ENCODE measurements around the gene SLX4.

The SLX4 gene

DNA sequence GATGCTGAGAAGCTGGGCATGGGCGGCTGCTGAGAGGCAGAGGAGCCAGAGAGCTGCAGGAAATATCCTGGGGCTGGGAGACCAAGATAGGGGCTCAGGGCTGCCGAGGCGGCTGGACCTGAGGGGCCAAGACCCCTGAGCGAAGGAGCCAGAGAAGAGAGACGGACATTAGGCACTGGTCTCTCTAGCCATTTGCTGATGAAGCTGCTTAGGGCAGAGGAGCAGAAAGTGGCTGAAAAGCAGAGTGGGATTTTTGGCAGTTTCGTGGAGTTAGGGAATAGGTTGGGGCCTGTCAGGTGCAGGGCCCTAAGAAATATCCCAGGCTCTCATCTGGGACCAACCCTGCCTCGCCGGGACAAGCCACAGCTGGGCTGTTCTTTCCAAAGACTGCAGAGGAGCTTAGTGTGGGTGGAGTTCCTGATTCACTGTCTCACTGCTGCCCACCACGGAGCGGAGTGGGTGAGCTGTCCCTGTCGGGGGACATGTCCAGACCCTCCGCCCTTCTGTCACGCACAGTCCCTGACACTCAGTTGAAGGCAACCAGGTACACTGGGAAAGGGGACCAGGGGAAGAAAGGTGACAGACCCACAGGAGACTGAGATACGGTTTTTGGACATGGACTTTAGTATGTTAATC is 31.8 kb upstream of the SLX4 start:
- Histone ChIP-seq H3K4me3 (no peak overlapping the region), H3K27ac (no peak overlapping the region), H3K9me3 (ENCODE audit: low read depth, low read length) (no peaks in the 10 kb centered on the region), H3K36me3 (ENCODE audit: insufficient read depth, low read length) (no peaks in the 10 kb centered on the region), H3K9ac (ENCODE audit: insufficient read length) (no peak overlapping the region)
- no peak for DNase-seq (ENCODE audit: low read depth, low spot score)
- no peak for TF ChIP-seq FOXP2 (optimal IDR thresholded peaks at IDR 0.05; ENCODE audit: control extremely low read depth, extremely low read length, insufficient read depth)
- no peak for TF ChIP-seq EZH2 (IDR thresholded peaks at IDR 0.05)
- TF ChIP-seq POLR2AphosphoS5 (IDR thresholded peaks at IDR 0.05; ENCODE audit: borderline replicate concordance, low read depth, low read length), result no peak

GRCh38 chr16:3642397-3643094 is 31.1 kb upstream of the SLX4 start:
- no peak overlapping the region for H3K9ac ChIP-seq (ENCODE audit: insufficient read length)
- no peak overlapping the region for H3K27ac ChIP-seq
- H3K36me3 ChIP-seq (ENCODE audit: insufficient read depth, low read length), result no peaks in the 10 kb centered on the region
- no peaks in the 10 kb centered on the region for H3K9me3 ChIP-seq (ENCODE audit: low read depth, low read length)
- no peak for DNase-seq (ENCODE audit: low read depth, low spot score)
- TF ChIP-seq EZH2 (IDR thresholded peaks at IDR 0.05) (no peak), FOXP2 (optimal IDR thresholded peaks at IDR 0.05; ENCODE audit: control extremely low read depth, extremely low read length, insufficient read depth) (no peak), POLR2AphosphoS5 (IDR thresholded peaks at IDR 0.05; ENCODE audit: borderline replicate concordance, low read depth, low read length) (no peak)
- H3K4me3 ChIP-seq, result no peak overlapping the region

GRCh38 chr16:3641801-3642396 is 30.5 kb upstream of the SLX4 start:
- H3K27ac ChIP-seq, result no peak overlapping the region
- H3K36me3 ChIP-seq (ENCODE audit: insufficient read depth, low read length), result no peaks in the 10 kb centered on the region
- no peak for DNase-seq (ENCODE audit: low read depth, low spot score)
- TF ChIP-seq POLR2AphosphoS5 (IDR thresholded peaks at IDR 0.05; ENCODE audit: borderline replicate concordance, low read depth, low read length) (no peak), EZH2 (IDR thresholded peaks at IDR 0.05) (no peak), FOXP2 (optimal IDR thresholded peaks at IDR 0.05; ENCODE audit: control extremely low read depth, extremely low read length, insufficient read depth) (no peak)
- H3K9me3 ChIP-seq (ENCODE audit: low read depth, low read length), result no peaks in the 10 kb centered on the region
- H3K9ac ChIP-seq (ENCODE audit: insufficient read length), result no peak overlapping the region
- no peak overlapping the region for H3K4me3 ChIP-seq

GRCh38 chr16:3640632-3641501 is 29.5 kb upstream of the SLX4 start:
- Histone ChIP-seq H3K36me3 (ENCODE audit: insufficient read depth, low read length) (no peaks in the 10 kb centered on the region), H3K9ac (ENCODE audit: insufficient read length) (no peak overlapping the region), H3K9me3 (ENCODE audit: low read depth, low read length) (0 out of 2 replicates have a peak, but pooled peaks cover 4% of the 10 kb centered on the region), H3K4me3 (no peak overlapping the region), H3K27ac (no peak overlapping the region)
- TF ChIP-seq FOXP2 (optimal IDR thresholded peaks at IDR 0.05; ENCODE audit: control extremely low read depth, extremely low read length, insufficient read depth) (no peak), EZH2 (IDR thresholded peaks at IDR 0.05) (no peak), POLR2AphosphoS5 (IDR thresholded peaks at IDR 0.05; ENCODE audit: borderline replicate concordance, low read depth, low read length) (no peak)
- DNase-seq (ENCODE audit: low read depth, low spot score), result no peak

DNA sequence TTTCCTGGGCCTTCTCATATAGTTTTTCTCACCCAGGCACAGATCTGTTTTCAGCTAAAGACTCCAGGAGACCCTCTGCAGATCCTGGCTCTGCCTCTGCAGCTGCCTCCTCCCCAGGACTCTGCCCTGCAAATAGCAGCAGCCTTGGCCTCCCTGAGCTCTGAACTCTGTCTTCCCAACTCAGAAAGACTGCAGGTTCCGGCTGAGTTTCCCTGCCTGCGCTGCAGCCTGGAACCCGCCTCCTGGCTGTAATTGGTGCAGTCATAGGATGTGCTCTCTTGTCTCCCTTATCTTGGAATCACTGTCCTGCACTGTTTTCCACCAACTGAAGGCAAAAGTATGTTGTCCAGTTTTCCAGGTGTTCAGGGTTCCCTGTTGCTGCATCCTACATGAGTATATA is 28.8 kb upstream of the SLX4 start:
- TF ChIP-seq FOXP2 (optimal IDR thresholded peaks at IDR 0.05; ENCODE audit: control extremely low read depth, extremely low read length, insufficient read depth) (no peak), EZH2 (IDR thresholded peaks at IDR 0.05) (no peak), POLR2AphosphoS5 (IDR thresholded peaks at IDR 0.05; ENCODE audit: borderline replicate concordance, low read depth, low read length) (no peak)
- no peak overlapping the region for H3K9ac ChIP-seq (ENCODE audit: insufficient read length)
- no peaks in the 10 kb centered on the region for H3K36me3 ChIP-seq (ENCODE audit: insufficient read depth, low read length)
- no peak overlapping the region for H3K4me3 ChIP-seq
- H3K9me3 ChIP-seq (ENCODE audit: low read depth, low read length), result 0 out of 2 replicates have a peak, but pooled peaks cover 6% of the 10 kb centered on the region
- DNase-seq (ENCODE audit: low read depth, low spot score), result no peak
- H3K27ac ChIP-seq, result no peak overlapping the region

- 0 out of 2 replicates have a peak, but pooled peaks cover 6% of the 10 kb centered on the region for H3K9me3 ChIP-seq (ENCODE audit: low read depth, low read length)
- H3K27ac ChIP-seq, result no peak overlapping the region
- H3K36me3 ChIP-seq (ENCODE audit: insufficient read depth, low read length), result no peaks in the 10 kb centered on the region
- H3K9ac ChIP-seq (ENCODE audit: insufficient read length), result no peak overlapping the region
- H3K4me3 ChIP-seq, result no peak overlapping the region
- TF ChIP-seq EZH2 (IDR thresholded peaks at IDR 0.05) (no peak), FOXP2 (optimal IDR thresholded peaks at IDR 0.05; ENCODE audit: control extremely low read depth, extremely low read length, insufficient read depth) (no peak), POLR2AphosphoS5 (IDR thresholded peaks at IDR 0.05; ENCODE audit: borderline replicate concordance, low read depth, low read length) (no peak)
- no peak for DNase-seq (ENCODE audit: low read depth, low spot score)
These were observed 27.7 kb upstream of the SLX4 start for GRCh38 chr16:3638916-3639644.

- Histone ChIP-seq H3K9ac (ENCODE audit: insufficient read length) (peak overlapping the region; percentile 1), H3K36me3 (ENCODE audit: insufficient read depth, low read length) (no peaks in the 10 kb centered on the region), H3K9me3 (ENCODE audit: low read depth, low read length) (0 out of 2 replicates have a peak, but pooled peaks cover 6% of the 10 kb centered on the region), H3K27ac (peak overlapping the region; percentile 81), H3K4me3 (peak overlapping the region; percentile 7; the same call in 1 of the 2 replicates)
- peak; percentile 53 for DNase-seq (ENCODE audit: low read depth, low spot score)
- TF ChIP-seq FOXP2 (optimal IDR thresholded peaks at IDR 0.05; ENCODE audit: control extremely low read depth, extremely low read length, insufficient read depth), result no peak
- TF ChIP-seq POLR2AphosphoS5 (IDR thresholded peaks at IDR 0.05; ENCODE audit: borderline replicate concordance, low read depth, low read length), result no peak; the same call in 1 of the 2 replicates
- no peak for TF ChIP-seq EZH2 (IDR thresholded peaks at IDR 0.05)
These were observed 26.0 kb upstream of the SLX4 start for GRCh38 chr16:3637371-3637923.
